ENCODE results near the gene TRNP1.

Gene TRNP1

DNA sequence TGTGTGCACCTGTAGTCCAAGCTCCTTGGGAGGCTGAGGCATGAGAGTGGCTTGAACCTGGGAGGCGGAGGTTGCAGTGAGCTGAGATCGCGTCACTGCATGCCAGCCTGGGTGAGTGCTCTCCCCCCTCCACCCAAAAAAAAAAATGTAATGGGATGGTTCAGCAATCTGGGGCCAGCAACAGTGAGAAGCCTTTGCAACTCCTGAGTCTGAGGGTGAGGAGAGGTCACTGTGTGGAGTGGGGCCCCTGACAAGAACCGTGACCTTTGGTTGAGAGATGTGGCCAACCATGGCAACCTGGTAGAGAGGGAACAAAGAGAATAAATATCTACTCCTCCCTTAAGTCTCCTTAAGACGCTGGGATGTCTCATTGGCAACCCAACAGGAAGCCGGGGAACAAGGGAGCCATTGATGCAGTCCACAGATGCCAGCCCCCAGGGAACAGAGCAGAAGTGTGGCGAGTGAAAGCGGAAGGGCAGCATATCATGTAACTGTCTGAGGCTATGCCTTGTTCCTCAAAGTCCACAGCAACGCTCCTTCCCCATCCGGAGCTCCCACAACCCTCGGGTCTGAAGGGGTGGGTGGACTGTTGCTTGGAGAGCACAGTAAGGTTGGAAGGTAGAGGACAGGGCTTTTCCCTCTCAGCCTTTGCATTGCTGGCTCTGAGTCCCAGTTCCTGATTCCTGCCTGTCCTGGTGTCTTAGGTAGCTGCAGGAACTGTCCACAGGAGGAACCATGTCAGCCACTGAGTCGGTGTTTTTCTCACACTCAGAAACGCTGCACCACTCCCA lies 8.3 kb downstream of the TRNP1 start:
- no peak for DNase-seq

DNA sequence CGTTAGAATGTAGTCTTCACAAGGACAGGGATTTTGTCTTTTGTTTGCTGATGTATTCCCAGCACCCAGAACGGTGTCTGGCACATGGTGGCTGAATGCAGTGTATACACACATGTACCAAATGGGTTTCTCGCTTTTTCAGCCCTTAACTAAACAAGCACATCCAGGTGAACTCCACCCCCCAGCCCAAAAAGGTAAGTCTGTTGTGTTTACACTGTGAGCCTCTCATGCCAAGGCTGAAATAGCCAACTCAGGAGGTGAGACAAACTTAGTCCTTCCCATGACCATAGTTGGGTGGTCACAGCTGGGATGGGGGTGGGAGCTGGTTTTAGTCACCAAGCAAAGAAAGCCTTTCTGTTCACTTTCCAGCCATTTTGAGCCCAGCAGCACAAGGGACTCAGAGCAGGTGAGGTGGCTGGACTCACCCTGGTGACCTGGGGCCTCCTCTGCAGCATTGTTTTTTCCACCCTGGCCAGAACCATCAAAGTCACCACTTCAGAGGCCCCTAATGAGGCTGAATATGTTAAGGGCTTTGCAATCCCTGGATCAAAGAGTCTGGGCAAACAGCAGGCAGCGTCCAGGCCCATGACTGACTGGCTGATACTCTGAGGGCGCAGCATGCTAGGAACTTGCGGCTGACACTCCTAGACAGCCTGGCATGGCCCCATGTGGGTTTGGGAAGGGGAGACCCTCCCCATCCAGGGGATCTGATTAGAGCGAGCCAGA lies 10.4 kb downstream of the TRNP1 start:
- DNase-seq: no peak

DNA sequence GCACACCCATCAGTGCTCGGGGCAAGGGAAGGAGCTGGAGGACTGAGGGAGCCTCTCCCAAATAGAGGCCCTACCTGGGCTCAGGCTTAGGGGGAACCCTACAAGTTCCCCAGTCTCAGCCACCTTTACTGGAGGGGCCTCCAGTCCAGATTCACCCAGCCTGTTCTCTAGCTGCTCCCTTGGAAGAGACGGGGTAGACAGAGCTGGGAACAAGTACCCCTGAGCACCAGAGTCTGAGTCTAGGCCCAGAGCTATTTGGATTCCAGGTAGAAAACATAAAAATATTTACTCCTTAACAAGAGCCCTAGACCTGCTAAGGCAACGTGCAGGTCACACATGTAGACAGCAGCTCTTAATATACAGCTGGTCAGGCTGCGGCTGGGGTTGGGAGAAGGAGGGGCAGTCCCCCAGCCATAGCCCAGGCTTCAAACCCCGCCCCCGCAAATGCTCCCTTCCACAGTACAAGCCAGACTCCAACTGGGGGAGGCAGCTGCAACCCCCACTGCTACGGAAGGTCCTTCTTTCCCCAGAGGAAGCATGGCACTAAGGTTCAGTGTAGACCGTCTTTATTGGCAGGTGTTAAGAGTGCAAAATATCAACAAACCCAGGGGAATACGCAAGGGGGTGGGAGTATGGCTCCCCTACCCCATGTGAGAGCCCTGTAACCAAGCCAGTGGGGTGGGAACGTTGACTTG lies 11.1 kb downstream of the TRNP1 start:
- peak; percentile 62 for DNase-seq

DNA sequence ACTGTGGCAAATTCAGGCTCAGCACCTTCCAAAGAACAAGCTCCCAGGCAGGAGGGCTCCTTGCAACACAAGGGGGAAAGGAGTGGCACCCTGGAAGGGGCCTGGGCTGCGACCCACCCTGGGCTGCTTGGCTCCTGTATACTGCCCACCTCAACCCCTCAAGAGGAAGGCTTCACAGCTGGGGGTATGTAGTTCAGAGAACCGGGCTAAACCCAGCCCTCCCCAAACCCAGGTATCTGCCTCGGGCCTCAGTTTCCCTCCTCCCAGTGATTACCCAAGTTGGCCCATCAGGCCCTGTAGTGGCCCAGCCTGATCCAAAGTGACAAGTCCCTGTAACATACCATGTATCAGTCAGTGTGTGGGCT lies 11.7 kb downstream of the TRNP1 start:
- no peak for DNase-seq

DNA sequence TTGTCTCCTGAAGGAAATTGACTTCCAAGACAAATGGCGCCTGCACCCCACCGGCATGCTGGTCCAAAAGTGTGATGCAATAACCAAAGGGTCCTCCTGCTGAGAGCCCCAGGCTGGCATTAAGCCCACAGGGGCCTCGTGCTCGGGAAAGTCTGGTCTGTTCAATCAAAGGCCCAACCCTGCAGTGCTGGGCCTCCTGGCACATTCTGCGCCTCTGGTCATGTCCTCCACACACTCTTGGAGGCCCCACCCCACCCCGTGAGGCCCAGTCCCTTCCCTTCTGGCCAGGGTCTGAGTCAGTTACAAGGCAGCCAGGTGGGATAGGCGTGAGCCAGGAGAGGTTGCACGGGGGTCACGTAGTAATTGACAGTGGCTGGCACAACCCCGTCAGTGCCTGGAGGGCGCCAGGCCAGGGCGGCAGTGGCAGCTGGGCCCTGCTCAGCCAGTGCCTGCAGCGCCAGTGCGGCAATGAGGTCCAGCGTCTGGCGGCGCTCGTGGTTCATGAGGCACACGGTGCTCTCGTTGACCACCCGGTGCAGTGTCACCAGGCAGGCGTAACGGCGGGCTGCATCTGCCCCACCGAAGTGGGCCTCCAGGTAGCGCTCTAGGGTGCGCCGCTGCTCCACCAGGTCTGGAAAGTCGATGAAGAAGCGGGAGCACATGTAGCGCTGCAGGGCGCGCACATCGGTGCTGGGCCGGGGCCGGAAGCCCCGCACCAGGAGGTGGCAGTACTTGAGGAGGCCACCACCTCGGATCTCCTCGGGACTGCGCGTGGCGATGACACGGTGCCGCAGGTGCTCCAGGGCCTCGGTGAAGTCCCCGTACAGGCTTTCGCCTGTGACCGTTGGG lies 12.4 kb downstream of the TRNP1 start:
- no peak for DNase-seq

DNA sequence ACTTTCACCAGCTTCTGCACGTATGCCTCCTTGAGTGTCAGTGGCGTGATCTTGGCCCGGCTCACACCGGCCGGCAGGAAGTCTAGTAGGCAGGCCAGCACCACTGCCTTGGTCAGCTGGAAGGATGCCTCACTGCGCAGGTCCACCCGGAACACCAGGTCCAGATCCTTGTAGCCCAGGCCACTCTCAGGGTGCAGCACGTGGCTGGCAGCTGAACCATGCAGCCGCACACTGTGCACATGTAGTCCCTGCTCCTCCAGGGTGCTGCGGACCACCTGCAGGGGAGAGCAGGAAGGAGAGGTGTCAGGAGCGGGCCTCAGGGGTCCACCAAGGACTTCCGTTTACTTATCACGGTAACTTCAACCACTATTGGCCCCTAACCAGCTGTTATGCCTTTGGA lies 13.2 kb downstream of the TRNP1 start:
- no peak for DNase-seq

DNA sequence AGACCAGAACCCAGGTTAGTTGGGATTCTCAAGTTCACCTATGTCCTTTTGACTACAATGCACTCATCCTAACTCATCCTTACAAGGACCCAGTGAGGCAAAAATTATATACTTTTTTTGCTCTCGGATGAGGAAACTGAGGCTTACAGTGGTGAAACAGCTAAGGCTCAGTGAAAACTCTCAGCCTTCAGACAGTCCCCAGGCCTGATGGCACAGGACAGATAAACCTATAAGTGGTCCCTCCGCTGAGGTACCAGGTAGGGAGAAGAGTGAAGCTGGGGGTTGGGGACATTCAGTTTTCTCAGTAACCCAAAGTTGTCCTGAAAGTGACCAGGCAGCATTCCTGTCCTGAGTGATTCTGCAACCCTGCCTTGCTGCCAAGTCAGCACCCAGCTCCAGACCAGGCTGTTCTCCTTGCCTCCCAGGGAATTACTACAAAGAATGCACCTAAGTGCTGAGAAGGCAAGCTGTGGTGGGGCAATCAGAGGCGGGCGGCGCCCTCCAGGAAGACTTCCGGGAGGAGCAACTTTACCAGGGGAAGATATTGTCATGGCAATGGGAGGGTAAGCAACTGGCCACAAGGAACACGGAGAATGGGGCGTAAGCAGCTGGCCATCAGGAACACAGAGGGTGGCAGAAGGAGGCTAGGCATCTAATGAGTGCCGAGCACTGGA lies 14.6 kb downstream of the TRNP1 start:
- DNase-seq: no peak

DNA sequence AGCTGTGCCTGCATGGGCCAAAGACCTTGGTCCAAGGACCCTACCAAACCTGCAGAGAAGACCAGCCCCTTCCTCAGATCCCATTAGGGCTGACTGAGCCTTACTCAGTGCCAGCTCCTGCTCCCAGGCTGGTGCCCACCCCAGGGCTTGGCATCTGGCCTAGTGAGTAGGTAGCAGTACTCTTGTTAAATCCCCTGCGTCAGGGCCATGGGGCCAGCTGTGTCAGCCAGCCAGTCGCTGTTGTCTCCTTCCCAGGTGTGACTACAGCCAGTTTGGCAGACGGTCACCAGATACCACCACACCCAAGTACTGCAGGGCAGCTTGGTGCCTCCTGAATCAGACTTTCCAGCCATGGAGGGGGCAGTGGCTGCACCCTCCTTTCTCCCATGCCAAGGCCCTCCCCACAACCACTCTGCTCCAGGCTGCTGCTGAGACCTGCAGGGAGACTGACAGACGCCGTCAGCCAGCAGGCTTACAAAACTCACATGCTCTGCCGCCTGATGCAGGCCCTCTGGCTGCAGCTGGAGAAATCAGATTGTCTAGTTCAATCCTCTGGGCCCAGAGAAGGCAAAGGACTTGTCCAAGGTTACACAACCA lies 16.2 kb downstream of the TRNP1 start:
- DNase-seq: no peak

DNA sequence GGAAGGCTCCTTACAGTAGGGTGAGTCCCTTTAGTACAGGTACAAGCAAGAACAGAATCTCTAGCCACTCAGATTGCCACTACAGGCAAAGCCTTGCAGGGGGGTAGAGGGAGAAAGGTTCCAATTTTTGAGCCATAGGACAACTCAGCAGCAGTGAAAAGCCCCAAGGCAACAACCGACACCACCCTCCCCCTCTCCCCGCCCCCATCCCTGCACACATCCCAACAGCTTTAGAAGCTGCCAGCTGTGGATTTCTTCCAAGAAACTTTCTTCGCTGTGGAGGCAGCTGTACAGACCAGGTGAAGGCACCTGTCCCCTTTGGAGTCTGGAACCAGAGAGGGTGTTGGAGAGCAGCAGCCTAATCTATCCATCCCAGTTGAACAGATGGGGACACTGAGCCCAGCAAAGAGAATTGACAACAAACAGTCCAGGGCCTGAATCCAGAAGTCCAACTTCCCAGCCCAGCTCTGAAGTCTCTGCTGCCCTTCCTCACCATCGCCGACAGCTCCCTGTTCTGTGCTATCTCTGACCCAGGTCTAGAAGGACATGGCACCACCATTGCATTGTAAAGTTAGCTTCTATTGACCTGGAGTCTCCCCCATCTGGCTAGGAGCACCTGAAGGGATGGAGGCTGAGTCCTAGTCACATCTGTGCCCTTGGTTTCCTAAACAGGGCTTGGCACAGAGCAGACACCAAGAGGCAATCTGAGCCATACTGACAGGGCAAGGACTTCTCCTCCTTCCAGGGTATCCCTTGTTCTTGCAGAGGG lies 16.9 kb downstream of the TRNP1 start:
- DNase-seq: no peak

DNA sequence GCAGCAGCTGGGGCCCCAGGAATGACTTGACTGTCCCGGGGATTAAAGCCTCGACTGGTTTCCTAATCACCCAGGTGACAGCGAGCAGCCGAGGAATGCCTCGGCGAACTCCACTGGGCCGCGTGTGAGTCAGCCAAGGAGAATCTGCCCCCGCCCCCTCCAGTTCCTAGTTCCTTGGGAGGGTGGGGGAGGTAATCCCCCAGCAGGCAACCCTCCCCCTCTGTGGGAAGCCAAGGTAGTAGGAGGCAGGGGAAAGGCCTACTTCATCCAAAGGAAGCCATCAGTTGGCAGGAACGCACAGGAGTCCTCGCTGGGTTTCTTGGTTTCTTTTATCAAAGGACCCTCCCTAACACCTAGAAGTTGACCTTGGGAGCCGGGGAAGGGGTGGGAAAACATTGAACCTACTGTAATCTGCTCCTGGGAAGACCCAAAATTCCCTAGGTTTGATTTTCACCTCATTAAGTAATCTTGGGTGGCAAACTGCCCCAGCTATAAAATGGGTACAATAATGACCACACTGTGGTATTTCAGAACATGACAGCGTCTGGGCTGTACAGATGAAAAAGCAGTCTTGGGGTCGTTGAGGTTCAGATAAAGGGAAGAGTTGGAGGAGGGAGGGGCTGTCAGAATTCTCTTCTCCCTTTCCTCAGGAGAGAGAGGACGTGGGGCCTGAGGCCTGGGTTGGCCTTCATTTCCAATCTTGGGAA lies 17.7 kb downstream of the TRNP1 start:
- peak; percentile 94 for DNase-seq

DNA sequence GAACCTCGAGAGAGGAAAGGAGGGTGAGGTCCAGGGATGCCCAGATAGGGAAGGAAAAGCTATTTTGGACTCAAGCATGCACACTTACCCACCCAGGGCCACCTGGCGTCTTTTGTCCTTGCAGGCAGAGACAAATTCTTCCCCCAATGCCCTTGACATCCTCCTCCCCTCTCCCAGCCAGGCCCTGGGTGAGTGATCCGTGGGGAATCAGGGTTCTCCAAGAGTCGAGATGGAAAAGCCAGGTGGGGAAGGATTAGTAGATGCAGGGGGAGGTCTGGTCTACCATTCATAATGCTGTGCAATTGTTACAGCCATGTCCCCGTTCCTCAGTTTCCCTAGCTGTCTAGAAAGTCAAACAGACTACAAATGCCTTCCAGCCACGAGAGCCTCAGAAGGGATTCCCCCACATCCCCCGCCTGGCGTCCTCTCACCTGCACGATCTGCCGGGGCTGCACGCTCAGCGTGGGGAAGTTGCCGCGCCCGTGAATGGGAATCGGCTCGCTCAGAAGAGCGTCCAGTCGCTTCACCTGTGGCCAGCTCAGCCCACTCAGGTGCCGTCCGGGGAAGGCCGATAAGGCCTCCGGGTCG lies 18.6 kb downstream of the TRNP1 start:
- no peak for DNase-seq

DNA sequence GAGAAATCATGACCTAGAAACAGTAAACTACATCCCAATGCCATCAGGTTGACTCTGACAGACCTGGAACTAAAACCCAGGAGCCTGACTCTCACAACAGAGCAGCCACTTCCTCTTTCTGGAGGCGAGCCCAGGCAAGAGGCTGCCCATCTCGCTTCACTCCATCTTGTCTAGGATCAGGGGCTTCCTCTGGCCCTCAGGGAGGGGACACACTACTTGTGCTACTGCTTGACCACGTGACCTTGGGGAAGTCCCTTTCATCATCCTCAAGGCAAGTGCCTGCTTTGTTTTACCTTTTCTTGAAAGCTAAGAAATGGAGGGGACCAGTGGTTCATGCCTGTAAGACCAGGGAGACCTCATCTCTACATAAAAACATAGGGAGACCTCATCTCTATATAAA lies 21.8 kb downstream of the TRNP1 start:
- DNase-seq: no peak

DNA sequence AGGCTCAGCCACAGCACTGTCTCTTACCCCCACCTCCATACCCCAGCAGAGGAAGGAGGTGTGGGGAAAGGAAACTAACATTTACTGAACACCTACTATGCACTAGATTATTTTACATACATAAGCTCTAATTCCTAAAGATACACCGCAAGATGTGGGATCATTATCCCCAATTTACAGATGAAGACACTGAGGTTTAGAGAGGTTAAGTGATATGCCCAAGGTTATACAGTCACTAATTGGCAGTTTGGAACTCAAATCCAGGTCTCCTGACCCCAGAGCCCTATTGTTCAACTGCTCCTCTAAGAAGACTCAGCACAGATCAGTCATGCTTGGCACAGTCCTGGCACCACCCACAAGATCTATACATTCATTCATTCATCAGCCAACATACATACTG lies 22.9 kb downstream of the TRNP1 start:
- no peak for DNase-seq

DNA sequence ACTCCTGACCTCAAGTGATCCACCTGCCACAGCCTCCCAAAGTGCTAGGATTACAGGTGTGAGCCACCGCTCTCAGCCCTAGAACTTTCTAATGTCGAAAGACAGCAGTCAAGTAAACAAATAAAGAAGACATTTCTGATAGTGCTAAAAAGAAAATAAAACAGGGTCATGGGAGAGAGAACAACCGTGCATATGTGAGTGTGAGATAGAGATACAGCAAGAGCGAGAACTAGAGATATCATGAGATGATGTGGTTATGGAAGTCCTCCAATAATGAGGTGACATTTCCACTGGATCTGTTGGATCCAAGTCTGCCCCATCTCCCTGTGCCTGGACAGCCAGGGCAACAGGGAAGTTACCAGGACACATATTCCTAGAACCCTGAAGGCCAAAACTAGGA lies 23.7 kb downstream of the TRNP1 start:
- no peak for DNase-seq

DNA sequence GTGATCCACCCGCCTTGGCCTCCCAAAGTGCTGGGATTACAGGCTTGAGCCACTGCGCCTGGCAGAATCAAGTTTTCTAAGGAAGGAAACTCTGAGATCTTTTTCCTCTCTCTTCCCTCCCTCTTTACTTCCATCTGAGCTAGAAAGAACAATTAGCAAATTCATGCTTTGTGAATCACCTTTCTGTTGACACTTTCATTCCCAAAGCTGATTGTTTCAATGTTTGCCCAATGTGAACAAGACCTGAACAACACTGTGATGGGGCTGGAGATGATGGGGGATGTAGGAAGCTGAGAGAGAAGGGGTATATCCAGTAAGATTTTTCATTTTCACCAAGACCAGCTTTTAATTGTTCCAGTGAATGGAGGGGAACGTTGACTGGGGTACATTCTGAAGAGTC lies 24.8 kb downstream of the TRNP1 start:
- DNase-seq: no peak

DNA sequence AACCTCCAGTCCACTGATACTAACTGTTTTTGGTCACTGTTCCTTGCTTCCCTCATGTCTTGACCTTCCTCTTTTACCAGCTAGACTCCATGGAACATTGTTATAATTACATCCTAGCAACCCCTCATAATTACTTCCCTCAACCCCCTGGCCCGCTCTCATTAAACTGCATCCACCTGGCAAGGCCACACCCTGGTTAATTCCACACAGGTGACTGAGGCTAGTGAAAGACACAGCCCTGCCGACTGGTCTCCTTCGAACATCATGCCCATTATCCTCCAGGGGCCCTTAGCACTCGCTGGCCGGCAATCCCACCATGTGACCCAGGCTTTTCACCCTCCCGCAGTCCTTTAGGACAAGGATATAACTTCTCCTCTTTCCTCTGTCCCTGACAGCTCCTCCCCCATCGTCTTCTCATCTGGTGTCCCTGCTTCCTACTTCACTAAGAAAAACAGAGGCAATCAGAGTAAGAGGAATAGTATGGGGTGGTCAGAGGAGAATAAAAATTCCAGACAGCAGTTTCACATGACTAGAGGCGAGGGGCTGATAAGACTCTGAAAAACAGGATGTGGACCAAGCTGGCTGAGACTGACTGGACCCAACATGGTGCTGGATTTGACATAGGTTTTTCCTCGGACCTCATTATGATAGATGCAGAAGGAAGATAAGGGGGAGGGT lies 28.0 kb downstream of the TRNP1 start:
- peak; percentile 38 for DNase-seq

DNA sequence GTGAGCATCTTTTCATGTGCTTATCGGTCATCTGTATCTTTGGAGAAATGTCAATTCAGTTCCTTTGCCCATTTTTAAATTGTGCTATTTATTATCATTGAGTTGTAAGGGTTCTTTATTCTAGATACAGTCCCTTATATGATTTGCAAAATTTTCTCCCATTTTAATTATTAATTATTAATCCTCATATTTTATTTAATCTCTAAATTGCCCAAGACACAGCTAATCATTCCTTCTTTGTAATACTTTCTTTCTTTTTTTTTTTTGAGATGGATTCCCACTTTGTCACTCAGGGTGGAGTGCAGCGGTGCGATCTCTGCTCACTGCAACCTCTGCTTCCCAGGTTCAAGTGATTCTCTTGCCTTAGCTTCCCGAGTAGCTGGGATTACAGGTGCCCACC lies 32.2 kb downstream of the TRNP1 start:
- DNase-seq: no peak

DNA sequence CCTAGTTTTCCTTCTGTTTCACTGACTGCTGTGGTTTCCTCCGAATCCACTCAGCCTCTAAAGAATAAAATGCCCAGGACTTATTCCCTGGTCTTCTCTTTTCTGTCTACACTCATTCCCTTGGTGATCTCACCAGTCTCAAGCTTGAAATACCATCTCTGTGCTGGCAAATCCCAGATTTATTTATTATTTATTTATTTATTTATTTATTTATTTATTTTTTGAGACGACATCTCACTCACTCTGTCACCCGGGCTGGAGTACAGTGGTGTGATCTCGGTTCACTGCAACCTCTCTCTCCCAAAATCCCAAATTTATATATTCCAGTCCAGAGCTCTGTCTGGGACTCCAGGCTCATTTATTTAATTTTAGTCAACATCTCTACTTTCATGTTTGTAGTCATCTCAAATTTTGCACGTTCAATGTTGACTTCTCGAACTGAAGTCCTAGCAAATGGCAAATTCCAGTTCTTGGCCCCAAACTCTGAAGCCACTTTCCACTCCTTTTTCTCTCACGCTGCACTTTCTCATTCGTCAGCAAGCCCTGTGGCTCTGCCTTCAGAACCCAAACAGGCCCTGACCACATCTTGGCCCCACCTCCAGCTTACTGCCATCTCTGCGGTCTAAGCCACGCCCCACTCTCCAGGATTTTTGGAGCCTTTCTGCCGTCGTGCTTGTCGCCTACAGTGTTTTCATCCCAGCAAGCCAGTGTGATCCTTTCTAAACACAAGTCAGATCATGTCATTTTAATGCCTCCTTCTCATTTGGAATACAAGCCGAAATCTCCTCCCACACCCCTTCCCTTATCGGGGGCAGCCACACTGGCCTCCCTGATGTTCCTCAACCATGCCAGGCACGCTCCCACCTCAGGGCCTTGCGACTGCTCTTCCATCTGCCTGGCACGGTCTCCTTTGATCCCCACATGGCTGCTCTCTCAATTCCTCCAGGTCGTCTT lies 33.4 kb downstream of the TRNP1 start:
- DNase-seq: peak; percentile 74
